HL-60 (cell line): Measurements from ENCODE around the gene TNFRSF8.

Source experiments
- DNase-seq, 2 experiments: peaks; one replicate each; pipeline ENCODE4 v3.0.0-alpha.2; 2010 to 2020; ENCODE audit warnings: low read depth in 1 of 2, low spot score in 1 of 2
- H3K27ac ChIP-seq: fragments of 250-450 bp; sonication (Bioruptor Pico); replicated peaks from 2 replicates; pipeline ENCODE4 v1.5.1; 2020; ENCODE audit warnings: mild to moderate bottlenecking, moderate library complexity
- H3K27me3 ChIP-seq: fragments of 250-450 bp; sonication (Bioruptor Pico); 2 replicates; pipeline ENCODE4 v1.5.1; 2021; ENCODE audit warnings: mild to moderate bottlenecking, moderate library complexity; ENCODE audit not compliant: insufficient read depth, poor library complexity, severe bottlenecking
- H3K4me3 ChIP-seq: replicated peaks from 2 replicates; pipeline ENCODE4 v1.5.1; 2011; ENCODE audit warnings: mild to moderate bottlenecking, control low read depth, low read length; ENCODE audit not compliant: insufficient read depth
- GABPA ChIP-seq: IDR thresholded peaks from 2 replicates; pipeline ENCODE4 v1.6.1; 2012; ENCODE audit warnings: low read depth
- POLR2AphosphoS5 ChIP-seq: IDR thresholded peaks from 2 replicates; pipeline ENCODE4 v1.6.1; 2012; ENCODE audit warnings: low read depth
- SPI1 ChIP-seq: IDR thresholded peaks from 2 replicates; pipeline ENCODE4 v1.6.1; 2012; ENCODE audit warnings: low read depth, mild to moderate bottlenecking, borderline replicate concordance
- TF ChIP-seq, protein P1 (sequence below): IDR thresholded peaks from 2 replicates; pipeline ENCODE4 v1.6.1; 2012; ENCODE audit warnings: low read depth; ENCODE audit not compliant: insufficient replicate concordance
- TF ChIP-seq, protein P2 (sequence below): IDR thresholded peaks from one replicate; pipeline ENCODE4 v1.5.1; 2011; ENCODE audit warnings: low read length, control low read depth, inconsistent platforms; ENCODE audit not compliant: insufficient read depth

TNFRSF8 gene

DNA sequence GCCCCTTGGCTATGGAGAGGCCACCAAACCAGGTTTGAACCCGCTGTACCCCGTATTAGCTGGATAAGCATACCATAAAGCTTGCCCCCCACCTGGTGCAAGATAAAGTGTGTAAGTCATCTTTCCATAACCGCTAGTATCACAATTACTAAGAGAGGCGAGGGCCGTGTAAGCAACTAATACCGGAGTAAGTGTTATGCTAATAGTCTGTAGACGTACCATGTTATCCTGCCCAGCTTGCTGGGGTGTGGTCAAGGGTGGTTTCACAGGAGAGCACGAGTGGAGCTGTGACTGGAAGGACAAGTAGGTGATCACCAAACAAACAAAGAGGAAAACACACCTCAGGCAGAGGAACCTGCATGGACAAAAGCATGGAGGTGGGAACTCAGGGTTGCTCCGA is 100.1 kb downstream of the TNFRSF8 start:
- Histone ChIP-seq H3K4me3 (no peak overlapping the region), H3K27me3 (no peaks in the 10 kb centered on the region), H3K27ac (no peak overlapping the region)
- no peak for TF ChIP-seq POLR2AphosphoS5
- TF ChIP-seq, protein P1, sequence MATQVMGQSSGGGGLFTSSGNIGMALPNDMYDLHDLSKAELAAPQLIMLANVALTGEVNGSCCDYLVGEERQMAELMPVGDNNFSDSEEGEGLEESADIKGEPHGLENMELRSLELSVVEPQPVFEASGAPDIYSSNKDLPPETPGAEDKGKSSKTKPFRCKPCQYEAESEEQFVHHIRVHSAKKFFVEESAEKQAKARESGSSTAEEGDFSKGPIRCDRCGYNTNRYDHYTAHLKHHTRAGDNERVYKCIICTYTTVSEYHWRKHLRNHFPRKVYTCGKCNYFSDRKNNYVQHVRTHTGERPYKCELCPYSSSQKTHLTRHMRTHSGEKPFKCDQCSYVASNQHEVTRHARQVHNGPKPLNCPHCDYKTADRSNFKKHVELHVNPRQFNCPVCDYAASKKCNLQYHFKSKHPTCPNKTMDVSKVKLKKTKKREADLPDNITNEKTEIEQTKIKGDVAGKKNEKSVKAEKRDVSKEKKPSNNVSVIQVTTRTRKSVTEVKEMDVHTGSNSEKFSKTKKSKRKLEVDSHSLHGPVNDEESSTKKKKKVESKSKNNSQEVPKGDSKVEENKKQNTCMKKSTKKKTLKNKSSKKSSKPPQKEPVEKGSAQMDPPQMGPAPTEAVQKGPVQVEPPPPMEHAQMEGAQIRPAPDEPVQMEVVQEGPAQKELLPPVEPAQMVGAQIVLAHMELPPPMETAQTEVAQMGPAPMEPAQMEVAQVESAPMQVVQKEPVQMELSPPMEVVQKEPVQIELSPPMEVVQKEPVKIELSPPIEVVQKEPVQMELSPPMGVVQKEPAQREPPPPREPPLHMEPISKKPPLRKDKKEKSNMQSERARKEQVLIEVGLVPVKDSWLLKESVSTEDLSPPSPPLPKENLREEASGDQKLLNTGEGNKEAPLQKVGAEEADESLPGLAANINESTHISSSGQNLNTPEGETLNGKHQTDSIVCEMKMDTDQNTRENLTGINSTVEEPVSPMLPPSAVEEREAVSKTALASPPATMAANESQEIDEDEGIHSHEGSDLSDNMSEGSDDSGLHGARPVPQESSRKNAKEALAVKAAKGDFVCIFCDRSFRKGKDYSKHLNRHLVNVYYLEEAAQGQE: no peak
- TF ChIP-seq, protein P2, sequence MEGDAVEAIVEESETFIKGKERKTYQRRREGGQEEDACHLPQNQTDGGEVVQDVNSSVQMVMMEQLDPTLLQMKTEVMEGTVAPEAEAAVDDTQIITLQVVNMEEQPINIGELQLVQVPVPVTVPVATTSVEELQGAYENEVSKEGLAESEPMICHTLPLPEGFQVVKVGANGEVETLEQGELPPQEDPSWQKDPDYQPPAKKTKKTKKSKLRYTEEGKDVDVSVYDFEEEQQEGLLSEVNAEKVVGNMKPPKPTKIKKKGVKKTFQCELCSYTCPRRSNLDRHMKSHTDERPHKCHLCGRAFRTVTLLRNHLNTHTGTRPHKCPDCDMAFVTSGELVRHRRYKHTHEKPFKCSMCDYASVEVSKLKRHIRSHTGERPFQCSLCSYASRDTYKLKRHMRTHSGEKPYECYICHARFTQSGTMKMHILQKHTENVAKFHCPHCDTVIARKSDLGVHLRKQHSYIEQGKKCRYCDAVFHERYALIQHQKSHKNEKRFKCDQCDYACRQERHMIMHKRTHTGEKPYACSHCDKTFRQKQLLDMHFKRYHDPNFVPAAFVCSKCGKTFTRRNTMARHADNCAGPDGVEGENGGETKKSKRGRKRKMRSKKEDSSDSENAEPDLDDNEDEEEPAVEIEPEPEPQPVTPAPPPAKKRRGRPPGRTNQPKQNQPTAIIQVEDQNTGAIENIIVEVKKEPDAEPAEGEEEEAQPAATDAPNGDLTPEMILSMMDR: no peak
- no peak for TF ChIP-seq GABPA
- TF ChIP-seq SPI1: no peak
- no peak for DNase-seq

DNA sequence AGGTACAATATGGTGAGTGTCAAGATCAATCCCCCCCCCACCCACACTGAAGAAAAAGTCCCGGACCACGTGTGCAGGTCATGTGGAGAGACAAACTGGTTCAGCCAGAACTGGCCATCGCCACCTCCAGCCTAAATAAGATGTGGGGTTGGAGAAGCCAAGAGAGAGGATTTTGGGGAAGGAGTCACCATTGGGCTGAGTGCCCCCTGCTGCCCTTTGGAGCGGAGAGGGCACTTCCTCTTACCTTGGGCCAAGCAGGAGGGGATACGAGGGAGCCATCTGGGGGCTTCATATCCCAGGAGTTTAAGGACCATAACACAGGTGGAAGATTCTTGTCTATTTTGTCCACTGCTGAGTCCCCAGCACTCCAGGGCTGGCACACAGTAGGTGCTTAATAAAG is 101.1 kb downstream of the TNFRSF8 start:
- DNase-seq: no peak
- H3K27ac ChIP-seq: no peak overlapping the region
- no peaks in the 10 kb centered on the region for H3K27me3 ChIP-seq
- TF ChIP-seq SPI1 (no peak; the same call in 1 of the 2 replicates), POLR2AphosphoS5 (no peak), GABPA (no peak)
- TF ChIP-seq, protein P1: no peak
- TF ChIP-seq, protein P2: no peak
- no peak overlapping the region for H3K4me3 ChIP-seq

DNA sequence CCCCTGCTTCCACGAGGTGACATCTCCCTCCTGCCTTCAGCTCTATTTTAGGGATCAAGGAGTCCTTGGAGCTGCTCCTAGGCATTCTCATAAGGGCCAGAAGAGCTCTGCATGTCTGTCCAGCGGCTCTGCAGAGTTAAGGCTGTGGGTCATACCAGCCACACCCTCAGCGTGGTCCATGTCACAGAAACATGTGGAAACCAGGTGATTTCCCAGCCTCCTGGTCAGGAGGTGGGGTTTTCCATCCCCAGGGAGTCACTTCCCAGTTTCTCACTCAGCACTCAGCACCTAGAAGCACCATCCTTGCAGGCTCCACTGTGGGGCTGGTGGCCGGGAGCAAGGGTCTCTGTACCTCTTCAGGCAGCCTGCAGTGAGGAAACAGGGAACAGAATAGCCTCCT is 102.2 kb downstream of the TNFRSF8 start:
- Histone ChIP-seq H3K27ac (no peak overlapping the region), H3K27me3 (no peaks in the 10 kb centered on the region), H3K4me3 (no peak overlapping the region)
- TF ChIP-seq, protein P1: no peak
- TF ChIP-seq SPI1 (no peak), GABPA (no peak), POLR2AphosphoS5 (no peak)
- TF ChIP-seq, protein P2: no peak
- no peak for DNase-seq
